HepG2 (cell line): ENCODE results near the gene NPSR1. TPM values are rescaled to one million over a fixed set of nuclear protein-coding genes. Genes with fewer than 3 reads are reported as not detected.

ENCODE experiments used
- HOMEZ ChIP-seq: IDR thresholded peaks from 2 replicates; pipeline ENCODE4 v1.6.1; 2016; ENCODE audit warnings: low read depth
- MED1 ChIP-seq: sonication (generic); formaldehyde crosslinking; IDR thresholded peaks from 2 replicates; pipeline ENCODE4 v1.4.0; 2020; ENCODE audit warnings: missing genetic modification reagents
- RERE ChIP-seq: IDR thresholded peaks from 2 replicates; pipeline ENCODE4 v1.6.1; 2016; ENCODE audit warnings: low read depth, missing genetic modification reagents, missing compliant biosample characterization
- RFXANK ChIP-seq: IDR thresholded peaks from 2 replicates; pipeline ENCODE4 v1.6.1; 2016
- SMAD1 ChIP-seq: sonication (generic); formaldehyde crosslinking; IDR thresholded peaks from 2 replicates; pipeline ENCODE4 v1.4.0; 2020; ENCODE audit warnings: missing genetic modification reagents, low read depth, mild to moderate bottlenecking, borderline replicate concordance
- ZFP1 ChIP-seq: IDR thresholded peaks from 2 replicates; pipeline ENCODE4 v1.6.1; 2016
- ZFP36L1 ChIP-seq: sonication (generic); formaldehyde crosslinking; IDR thresholded peaks from 2 replicates; pipeline ENCODE4 v1.8.0; 2022; ENCODE audit warnings: mild to moderate bottlenecking, missing genetic modification reagents, moderate library complexity
- ZNF275 ChIP-seq: sonication (generic); formaldehyde crosslinking; IDR thresholded peaks from 2 replicates; pipeline ENCODE4 v1.8.0; 2022; ENCODE audit warnings: missing genetic modification reagents, mild to moderate bottlenecking, inconsistent platforms, borderline replicate concordance
- ZNF556 ChIP-seq: sonication (generic); formaldehyde crosslinking; IDR thresholded peaks from 2 replicates; pipeline ENCODE4 v1.4.0; 2020; ENCODE audit warnings: mild to moderate bottlenecking, missing genetic modification reagents, borderline replicate concordance
- polyA plus RNA-seq, 8 experiments: library from polyadenylated mRNA; depleted of rRNA in 3 of 8; stranded (reverse) in 7 of 8; unstranded in 1 of 8; fragments of >200 nt; fragmentation: Illumina TruSeq in 4 of 8; extraction: Trizol in 4 of 8; gene quantifications; 2 replicates each; pipeline versions ENCODE4 v1.2.1 to v1.2.3, GENCODE V29; 2011 to 2016; ENCODE audit warnings: low read depth in 4 of 8, missing spikeins in 1 of 8, mixed read lengths in 1 of 8; ENCODE audit not compliant: insufficient read depth in 1 of 8
- total RNA-seq, 5 experiments: library from RNA; depleted of rRNA; stranded (reverse); fragments of >200 nt; fragmentation: Illumina TruSeq; extraction: Trizol; gene quantifications; 2 replicates each; pipeline ENCODE4 v1.2.3, GENCODE V29; 2016; ENCODE audit warnings: low read depth in 1 of 5
- TF ChIP-seq, protein P1 (sequence below): sonication (generic); formaldehyde crosslinking; IDR thresholded peaks from 2 replicates; pipeline ENCODE4 v1.4.0; 2020; ENCODE audit warnings: mild to moderate bottlenecking, missing genetic modification reagents, borderline replicate concordance

The NPSR1 gene
- total and polyA plus RNA-seq, 2 of the 13 experiments (the other 11 are each of a cell fraction or from before 2014, with no cell fraction given): not detected

GRCh38 chr7:34748728-34749089 is 90.7 kb downstream of the NPSR1 start (continued):
- no peak; the same call in 1 of the 2 replicates for TF ChIP-seq ZNF275 (CRISPR knock-in tag)
- TF ChIP-seq, protein P1, sequence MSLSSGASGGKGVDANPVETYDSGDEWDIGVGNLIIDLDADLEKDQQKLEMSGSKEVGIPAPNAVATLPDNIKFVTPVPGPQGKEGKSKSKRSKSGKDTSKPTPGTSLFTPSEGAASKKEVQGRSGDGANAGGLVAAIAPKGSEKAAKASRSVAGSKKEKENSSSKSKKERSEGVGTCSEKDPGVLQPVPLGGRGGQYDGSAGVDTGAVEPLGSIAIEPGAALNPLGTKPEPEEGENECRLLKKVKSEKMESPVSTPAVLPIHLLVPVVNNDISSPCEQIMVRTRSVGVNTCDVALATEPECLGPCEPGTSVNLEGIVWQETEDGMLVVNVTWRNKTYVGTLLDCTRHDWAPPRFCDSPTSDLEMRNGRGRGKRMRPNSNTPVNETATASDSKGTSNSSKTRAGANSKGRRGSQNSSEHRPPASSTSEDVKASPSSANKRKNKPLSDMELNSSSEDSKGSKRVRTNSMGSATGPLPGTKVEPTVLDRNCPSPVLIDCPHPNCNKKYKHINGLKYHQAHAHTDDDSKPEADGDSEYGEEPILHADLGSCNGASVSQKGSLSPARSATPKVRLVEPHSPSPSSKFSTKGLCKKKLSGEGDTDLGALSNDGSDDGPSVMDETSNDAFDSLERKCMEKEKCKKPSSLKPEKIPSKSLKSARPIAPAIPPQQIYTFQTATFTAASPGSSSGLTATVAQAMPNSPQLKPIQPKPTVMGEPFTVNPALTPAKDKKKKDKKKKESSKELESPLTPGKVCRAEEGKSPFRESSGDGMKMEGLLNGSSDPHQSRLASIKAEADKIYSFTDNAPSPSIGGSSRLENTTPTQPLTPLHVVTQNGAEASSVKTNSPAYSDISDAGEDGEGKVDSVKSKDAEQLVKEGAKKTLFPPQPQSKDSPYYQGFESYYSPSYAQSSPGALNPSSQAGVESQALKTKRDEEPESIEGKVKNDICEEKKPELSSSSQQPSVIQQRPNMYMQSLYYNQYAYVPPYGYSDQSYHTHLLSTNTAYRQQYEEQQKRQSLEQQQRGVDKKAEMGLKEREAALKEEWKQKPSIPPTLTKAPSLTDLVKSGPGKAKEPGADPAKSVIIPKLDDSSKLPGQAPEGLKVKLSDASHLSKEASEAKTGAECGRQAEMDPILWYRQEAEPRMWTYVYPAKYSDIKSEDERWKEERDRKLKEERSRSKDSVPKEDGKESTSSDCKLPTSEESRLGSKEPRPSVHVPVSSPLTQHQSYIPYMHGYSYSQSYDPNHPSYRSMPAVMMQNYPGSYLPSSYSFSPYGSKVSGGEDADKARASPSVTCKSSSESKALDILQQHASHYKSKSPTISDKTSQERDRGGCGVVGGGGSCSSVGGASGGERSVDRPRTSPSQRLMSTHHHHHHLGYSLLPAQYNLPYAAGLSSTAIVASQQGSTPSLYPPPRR (CRISPR knock-in tag): no peak
- TF ChIP-seq ZFP36L1 (CRISPR knock-in tag): 0 out of 2 replicates have a peak, but pooled peaks have one; percentile 3
- 0 out of 2 replicates have a peak, but pooled peaks have one; percentile 46 for TF ChIP-seq RERE (CRISPR knock-in tag)
- peak; percentile 11; the same call in 1 of the 2 replicates for TF ChIP-seq SMAD1
- 0 out of 2 replicates have a peak, but pooled peaks have one; percentile 45 for TF ChIP-seq ZNF556 (CRISPR knock-in tag)
- 0 out of 2 replicates have a peak, but pooled peaks have one; percentile 23 for TF ChIP-seq RFXANK (CRISPR knock-in tag)
- 0 out of 2 replicates have a peak, but pooled peaks have one; percentile 4 for TF ChIP-seq ZFP1 (CRISPR knock-in tag)
- TF ChIP-seq MED1 (CRISPR knock-in tag): peak; percentile 26; the same call in 1 of the 2 replicates
- TF ChIP-seq HOMEZ: 0 out of 2 replicates have a peak, but pooled peaks have one; percentile 6
